Lower leg skin (tissue), 4 donors: ENCODE data around the gene DLGAP1. TPM values are rescaled to one million over a fixed set of nuclear protein-coding genes. Genes with fewer than 3 reads are reported as not detected.

Experiments
- DNase-seq, 2 donors: peaks; one replicate each; pipeline ENCODE4 v3.0.0-alpha.2; 2019; ENCODE audit warnings: low spot score in 2 of 2
- H3K4me3 ChIP-seq: fragments of 200-600 bp; sonication (generic); 2 replicates; pipeline ENCODE4 v1.5.1; 2017; ENCODE audit warnings: mild to moderate bottlenecking, low read depth; ENCODE audit not compliant: poor library complexity, severe bottlenecking
- POLR2A ChIP-seq, 2 donors: fragments of 450-650 bp; IDR thresholded peaks; one replicate each; pipeline ENCODE4 v1.6.1; 2016 to 2017; ENCODE audit warnings: antibody characterized with exemption in 2 of 2, mild to moderate bottlenecking in 1 of 2, moderate library complexity in 1 of 2
- WGBS, 2 donors: methylation state at CpG; one replicate each; pipeline ENCODE4 v1.1.5; 2018; 5-methylcytosine and 5-hydroxymethylcytosine counted together
- intact Hi-C: fragments of 100-400 bp; cut with DNase I; formaldehyde crosslinking; loops from one replicate; pipeline ENCODE4 v1.15.0; 2023; ENCODE audit warnings: low total_unique reads
- total RNA-seq, 4 donors: library from RNA; depleted of rRNA; stranded (reverse); fragments of >200 nt; gene quantifications; one replicate each; pipeline ENCODE4 v1.1.0, GENCODE V29; 2016
- TF ChIP-seq, protein P1 (sequence below), 3 donors: fragments of 450-650 bp; IDR thresholded peaks; one replicate each; pipeline ENCODE4 v1.5.1; 2016; ENCODE audit warnings: antibody characterized with exemption in 3 of 3, mild to moderate bottlenecking in 3 of 3, moderate library complexity in 2 of 3

The DLGAP1 gene
- total RNA-seq, 4 donors from 2014 or later = 0.34 to 1.3 (median 0.82) TPM

DNA sequence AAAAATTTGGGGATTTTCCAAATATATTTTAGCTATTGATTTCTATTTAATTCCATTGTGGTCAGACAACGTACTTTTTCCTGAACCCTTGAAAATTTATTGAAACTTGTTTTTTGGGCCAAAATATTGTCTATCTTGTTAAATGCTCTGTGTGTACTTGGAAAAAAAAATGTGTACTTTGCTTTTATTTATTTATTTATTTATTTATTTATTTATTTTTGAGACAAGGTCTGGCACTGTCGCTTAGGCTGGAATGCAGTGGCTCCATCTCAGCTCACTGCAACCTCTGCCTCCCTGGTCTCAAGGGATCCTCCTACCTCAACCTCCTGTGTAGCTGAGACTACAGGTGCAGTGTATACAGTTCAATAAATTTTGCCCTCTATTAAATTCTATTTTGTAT is 910.6 kb downstream of the DLGAP1 start:
- 94 to 95% methylated on average over 2 of the region's 2 CpGs for WGBS, 2 donors
- TF ChIP-seq, protein P1, sequence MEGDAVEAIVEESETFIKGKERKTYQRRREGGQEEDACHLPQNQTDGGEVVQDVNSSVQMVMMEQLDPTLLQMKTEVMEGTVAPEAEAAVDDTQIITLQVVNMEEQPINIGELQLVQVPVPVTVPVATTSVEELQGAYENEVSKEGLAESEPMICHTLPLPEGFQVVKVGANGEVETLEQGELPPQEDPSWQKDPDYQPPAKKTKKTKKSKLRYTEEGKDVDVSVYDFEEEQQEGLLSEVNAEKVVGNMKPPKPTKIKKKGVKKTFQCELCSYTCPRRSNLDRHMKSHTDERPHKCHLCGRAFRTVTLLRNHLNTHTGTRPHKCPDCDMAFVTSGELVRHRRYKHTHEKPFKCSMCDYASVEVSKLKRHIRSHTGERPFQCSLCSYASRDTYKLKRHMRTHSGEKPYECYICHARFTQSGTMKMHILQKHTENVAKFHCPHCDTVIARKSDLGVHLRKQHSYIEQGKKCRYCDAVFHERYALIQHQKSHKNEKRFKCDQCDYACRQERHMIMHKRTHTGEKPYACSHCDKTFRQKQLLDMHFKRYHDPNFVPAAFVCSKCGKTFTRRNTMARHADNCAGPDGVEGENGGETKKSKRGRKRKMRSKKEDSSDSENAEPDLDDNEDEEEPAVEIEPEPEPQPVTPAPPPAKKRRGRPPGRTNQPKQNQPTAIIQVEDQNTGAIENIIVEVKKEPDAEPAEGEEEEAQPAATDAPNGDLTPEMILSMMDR (IDR thresholded peaks at IDR 0.05) = no peak
- TF ChIP-seq POLR2A (IDR thresholded peaks at IDR 0.05) = no peak
- intact Hi-C loops = no loop called here
- DNase-seq = no peak
- no peak overlapping the region for H3K4me3 ChIP-seq

DNA sequence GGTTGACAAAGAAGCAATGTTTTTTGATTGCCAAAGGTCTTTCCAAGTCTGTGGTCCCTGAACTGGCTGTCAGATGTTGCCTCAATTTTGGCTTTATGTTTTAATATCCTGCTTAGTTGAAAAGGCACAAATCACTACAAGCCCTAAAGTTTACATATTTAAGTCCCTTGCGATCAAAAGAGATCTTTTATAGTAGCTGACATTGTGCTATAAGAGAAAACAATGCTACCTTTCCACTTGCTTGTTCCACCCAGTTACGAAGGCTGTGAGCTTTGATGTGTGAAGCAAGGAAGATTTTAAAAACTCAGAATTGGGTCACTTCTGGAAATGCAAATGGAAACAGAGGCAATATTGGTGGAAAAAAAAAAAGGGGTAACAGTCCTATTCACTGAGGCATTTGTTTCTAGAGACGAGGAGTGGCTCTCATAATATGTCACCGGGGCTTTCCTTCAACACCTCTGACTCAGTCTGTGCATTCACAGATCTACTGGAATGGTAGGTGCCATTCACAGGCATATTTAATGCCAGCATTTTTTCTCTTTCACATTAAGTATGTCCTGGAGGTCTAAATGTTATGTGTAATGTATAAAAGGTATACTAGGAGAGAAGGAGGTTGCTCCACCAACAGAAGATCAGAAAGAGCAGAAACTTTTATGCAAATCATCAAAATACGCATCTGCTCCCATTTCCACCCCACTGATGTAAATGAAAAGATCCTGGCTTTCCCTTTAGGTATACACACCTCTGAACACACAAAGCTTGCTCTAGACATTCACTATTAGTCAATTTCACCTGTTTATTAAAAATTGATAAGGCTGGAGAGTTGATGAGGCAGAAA is 913.3 kb downstream of the DLGAP1 start:
- 56 to 65% methylated on average over 5 of the region's 5 CpGs for WGBS, 2 donors

DNA sequence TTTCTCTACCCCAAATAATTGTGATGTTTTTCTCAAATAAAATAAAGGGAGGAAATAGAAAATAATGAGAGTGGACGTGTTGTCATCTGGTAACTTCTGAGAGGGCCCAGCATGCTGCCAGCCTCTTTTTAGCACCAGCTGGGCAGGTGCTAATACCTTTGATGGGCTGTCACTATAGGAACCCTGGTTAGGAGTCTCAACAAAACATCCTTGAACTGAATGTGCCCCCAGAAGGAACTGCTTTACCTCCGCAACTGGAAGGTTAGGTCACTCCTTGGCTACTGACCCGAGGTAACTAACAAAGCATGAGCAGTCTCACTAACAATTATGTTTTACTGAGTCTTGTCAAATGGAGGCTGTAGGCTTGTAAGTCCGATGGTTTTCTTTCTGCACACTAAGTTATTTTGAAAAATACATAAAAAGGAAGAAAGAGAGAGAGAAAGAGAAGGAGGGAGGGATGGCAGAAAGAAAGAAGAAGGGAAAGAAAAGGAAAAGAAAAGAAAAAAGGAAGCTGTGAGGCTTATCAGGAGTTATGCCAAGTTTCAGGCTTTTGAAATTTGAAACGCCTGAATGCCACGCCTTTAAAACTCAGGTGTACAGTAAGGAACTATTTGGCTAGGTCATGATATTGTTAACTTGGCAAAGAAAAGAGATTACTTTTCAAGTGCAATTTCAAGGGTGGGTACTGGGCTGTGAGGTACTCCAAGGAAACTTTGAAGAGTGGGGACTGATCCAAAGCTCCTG is 914.1 kb downstream of the DLGAP1 start:
- TF ChIP-seq POLR2A (IDR thresholded peaks at IDR 0.05) = no peak
- TF ChIP-seq, protein P1 (IDR thresholded peaks at IDR 0.05) = no peak
- no peak for DNase-seq
- WGBS, 2 donors = 51% methylated on average over 6 of the region's 6 CpGs
- intact Hi-C loops = no loop called here
- H3K4me3 ChIP-seq = no peak overlapping the region

More for the DNA sequence above, 913.3 kb downstream of the DLGAP1 start:
- no peak for DNase-seq
- TF ChIP-seq, protein P1 (IDR thresholded peaks at IDR 0.05) = no peak
- no peak for TF ChIP-seq POLR2A (IDR thresholded peaks at IDR 0.05)
- no peak overlapping the region for H3K4me3 ChIP-seq
- intact Hi-C loops = no loop called here

DNA sequence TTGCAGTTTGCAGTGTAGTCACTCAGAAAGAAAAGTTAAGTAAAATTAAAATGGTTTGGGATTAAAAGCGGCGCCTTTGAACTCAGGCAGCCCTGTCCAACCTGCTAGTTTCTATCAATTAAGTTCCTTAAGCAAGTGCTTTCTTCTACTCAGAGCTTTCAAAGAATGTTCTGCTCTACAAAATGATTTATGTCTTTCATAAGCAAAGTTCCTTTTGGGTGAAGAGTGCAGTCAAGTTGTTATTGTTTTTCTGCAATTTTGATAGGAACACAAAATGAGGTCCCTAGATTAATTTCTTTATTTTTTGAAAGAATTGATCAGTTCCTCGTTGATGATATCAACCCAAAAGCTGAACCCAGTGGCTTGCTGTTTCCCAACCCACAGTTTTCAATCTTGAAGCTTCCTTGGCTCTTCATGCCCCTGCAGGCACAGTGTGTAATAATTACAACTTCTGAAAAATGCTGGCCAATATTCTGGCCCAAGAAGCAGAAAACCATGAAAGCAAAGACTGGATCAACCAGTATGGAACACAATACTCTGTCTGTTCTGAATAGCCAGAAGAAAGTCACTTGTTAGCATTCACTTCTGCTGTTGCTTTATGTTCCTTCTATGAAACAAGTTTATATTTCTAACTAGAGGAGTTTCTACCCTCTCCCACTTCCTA is 916.0 kb downstream of the DLGAP1 start:
- no peak for TF ChIP-seq POLR2A (IDR thresholded peaks at IDR 0.05)
- TF ChIP-seq, protein P1 (IDR thresholded peaks at IDR 0.05) = no peak
- DNase-seq = no peak
- WGBS, 2 donors = 30 to 31% methylated on average over 3 of the region's 3 CpGs
- intact Hi-C loops = no loop called here
- H3K4me3 ChIP-seq = no peak overlapping the region

DNA sequence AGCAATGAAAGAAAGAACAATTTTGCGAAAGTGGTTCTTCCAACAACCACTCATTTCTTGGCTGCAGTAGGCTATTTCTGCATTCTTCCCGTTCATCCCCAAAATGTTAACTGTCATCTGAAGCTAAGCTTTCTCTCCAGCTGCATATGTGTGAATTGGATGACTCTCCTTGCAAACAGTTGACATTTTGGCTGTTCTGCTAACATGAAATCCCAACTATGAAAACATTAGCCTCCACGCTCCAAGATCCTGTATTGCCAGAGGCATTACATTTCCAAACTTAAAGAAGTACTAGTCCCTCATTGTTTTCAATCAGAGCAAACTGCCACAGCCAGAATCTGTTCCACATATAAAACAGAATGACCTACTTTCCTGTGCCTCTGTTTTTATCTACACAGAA is 916.7 kb downstream of the DLGAP1 start:
- H3K4me3 ChIP-seq = no peak overlapping the region
- DNase-seq = no peak
- no peak for TF ChIP-seq POLR2A (IDR thresholded peaks at IDR 0.05)
- TF ChIP-seq, protein P1 (IDR thresholded peaks at IDR 0.05) = no peak
- 27 to 30% methylated on average over 3 of the region's 3 CpGs for WGBS, 2 donors
- intact Hi-C loops = no loop called here
